Amniotic stem cell (primary cell): ENCODE results near the gene CNTNAP5.
"Not testable (repeated sequence)": the region's sequence is repeated elsewhere in the genome, so short reads cannot be mapped to it uniquely, and the experiment has no call there.

ENCODE experiments used
- DNase-seq: peaks from one replicate; lab custom pipeline; 2025; lab: John Stamatoyannopoulos, UW

CNTNAP5 gene

DNA sequence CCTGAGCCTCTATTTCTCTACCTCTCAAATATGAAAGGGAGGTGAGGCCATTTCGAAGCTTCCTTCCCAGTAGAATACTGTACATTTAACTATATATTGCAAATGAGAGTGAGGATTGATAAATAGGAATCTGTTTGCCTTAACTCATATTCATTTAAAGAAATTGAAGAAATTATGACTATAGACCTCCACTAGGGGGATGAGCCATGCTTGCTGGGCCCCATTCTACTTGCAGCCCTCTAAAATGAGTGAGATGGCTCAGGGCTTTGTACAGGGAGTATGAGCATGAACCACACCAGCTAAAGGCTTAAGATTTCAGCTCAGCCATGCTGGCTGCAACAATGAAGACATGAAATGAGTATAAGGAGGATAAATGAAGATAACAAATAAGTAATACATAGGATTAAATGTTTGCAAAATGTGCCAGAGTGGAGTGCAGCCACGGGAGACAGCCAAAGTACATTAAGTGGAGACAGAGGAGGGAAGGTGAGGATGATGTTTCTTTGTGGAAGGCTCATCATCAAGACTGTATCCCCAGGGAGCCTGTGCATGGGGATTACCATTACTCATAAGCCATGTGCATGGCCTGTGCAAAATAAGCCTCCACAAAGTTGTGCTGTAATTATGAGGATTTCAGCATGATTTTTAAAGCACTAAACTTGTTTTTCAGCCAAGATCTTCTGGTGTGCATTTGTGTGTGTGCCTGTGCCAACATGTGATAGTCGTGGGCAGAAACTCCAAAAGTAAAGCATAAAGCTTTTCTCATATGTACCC lies 300.8 kb downstream of the CNTNAP5 start:
- no peak for DNase-seq

DNA sequence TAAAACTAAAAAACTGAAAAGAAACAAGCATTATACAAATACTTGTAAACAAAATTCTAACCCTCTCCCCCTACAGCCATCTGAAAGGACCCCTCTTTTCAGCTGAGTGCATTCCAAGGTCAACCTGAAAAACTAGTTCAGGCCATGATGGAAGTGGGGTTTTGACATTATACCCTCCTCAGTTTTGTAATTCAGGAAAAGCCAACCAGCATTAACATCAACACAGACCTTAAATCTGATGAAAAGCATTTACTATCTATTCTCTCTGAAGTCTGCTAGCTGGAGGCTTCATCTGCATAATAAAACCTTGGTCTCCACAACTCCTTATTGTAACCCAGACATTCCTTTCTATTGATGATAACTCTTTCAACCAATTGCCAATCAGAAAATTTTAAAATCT lies 302.2 kb downstream of the CNTNAP5 start:
- no peak for DNase-seq

DNA sequence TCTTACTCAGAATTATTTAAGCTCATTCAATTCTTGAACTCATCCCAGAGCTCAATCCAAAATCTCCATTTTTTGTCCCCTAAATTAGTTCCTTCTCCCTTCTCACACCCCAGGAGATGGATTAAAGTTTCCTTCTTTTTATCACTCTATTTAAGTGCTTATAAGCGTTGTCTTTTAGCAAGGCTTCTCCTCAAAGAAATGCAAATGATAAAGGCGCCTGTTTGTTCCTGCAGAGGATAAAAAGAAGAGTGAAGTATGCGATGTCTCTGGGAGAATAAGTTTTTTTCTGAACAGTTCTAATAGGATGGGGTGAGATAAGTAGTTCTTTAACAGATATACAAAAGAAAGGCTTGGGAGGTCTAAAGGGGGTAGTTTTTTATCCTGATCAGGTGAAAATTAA lies 303.3 kb downstream of the CNTNAP5 start:
- DNase-seq = no peak

DNA sequence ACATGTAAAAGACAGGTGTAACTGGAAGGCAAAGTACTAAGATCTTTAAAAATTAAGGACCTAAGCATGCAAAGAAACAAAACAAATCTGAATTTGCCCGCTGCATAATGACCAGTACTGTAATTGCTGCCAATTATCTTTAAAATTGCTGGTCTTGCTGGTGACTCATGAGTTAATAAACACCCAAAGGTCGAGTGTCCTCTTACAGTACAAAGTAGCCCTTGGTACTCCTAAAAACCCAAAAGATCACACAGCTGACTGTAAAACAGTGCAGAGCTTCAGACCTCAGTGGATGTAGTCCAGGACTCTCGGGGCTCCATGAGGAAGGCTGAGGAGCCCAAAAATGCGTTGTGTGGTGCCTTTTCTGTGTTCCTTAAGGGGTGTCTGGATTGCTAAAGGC lies 308.7 kb downstream of the CNTNAP5 start:
- no peak for DNase-seq

DNA sequence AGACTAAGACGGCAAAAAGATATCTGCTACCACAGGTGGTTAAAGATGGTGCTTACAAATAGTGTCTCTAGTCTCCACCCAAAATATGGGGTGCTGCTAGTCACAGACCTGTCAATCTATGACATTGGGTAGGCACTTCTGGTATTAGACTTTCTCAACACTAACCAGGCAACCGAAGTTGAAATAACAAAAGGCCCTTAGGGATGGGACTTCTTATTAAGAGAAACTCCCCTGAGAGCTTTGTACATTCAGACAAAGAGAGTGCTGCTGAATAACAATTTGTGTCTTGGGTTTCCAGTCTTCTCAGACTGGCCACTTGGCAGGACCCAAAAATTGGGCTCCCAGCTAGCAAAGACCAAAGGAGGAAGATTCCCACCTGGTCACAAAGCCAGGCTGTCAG lies 310.0 kb downstream of the CNTNAP5 start:
- DNase-seq = no peak

DNA sequence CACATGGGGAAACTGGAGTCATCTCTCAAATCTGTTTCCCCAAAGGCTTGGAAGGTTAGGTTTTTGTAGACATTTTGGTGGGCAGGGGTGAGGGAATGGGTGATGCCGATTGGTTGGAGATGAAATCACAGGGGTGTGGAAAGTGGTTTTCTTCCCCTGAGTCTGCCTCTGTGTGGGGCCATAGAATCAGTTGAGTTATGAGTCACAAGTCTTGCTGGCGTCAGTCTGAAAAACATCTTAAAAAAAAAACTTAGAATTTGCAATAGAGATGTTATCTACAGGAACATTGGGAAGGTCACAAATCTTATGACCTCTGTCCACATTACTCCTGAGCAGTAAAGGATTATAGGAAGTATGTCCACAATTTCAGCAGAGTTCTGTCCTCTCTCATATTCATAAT lies 314.6 kb downstream of the CNTNAP5 start:
- DNase-seq = no peak

DNA sequence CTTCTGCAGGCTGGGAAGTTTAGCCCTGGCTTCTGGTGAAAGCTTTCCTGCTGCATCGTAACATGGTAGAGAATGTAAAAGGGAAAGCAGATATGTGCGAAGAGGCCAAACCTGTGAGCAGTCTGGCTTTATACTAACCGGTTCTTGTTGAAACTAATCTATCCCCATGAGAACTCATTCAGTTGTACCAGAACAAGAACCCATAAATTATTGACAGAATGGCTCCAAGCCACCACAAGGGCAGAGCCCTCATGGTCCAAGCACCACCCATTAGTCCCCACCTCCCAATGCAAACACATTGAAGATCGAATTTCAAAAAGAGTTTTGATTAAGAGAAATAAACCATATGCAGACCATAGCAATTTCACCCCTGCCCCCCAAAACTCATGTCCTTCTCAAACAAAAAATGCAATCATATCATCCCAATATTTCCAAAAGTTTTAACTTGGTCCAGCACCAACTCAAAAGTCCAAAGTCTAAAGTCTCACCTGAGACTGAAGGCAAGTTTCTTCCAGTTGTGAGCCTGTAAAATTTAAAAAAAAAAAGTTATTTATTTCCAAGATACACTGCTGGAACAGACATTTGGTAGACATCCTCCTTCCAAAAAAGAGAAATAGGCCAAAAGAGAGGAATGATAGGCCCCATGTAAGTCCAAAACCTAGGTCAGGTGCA lies 318.9 kb downstream of the CNTNAP5 start:
- no peak for DNase-seq

DNA sequence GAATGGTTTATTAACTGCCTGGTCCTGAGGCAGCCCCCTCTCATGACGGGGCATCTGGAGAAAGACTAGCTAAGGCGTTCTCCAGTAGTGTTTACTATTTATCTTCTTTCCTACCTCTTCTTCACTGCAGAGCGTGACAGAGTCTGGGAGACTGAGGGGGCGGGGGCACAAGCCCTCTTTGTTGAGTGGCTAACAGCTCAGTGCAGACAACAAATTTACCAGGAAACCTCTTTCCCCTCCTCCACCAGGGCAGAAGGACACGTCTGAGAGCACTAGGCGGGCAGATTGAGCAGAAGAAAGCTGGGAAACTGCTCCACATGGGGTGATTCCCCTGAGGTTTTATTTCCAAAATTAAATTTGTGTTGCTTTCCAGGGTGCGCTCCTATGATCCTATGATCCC lies 322.1 kb downstream of the CNTNAP5 start:
- no peak for DNase-seq

DNA sequence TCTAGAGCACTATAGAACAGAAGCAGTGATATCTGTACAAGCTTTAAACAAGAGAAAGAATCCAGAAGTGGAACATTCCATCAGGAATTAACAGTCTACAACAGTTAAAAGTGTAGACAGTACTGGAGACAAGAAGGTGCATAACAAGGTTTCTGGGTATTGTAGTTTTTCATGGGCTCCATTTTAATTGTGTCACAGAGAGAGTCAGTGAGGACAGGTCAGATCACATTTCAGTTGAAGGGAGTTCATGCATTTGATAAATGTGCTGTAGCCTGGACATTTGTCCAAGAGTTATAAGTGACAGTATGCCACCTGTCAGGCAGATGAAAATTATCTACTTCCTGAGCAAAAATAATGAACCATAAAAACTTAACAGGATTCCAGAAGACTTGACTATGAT lies 328.6 kb downstream of the CNTNAP5 start:
- no peak for DNase-seq

DNA sequence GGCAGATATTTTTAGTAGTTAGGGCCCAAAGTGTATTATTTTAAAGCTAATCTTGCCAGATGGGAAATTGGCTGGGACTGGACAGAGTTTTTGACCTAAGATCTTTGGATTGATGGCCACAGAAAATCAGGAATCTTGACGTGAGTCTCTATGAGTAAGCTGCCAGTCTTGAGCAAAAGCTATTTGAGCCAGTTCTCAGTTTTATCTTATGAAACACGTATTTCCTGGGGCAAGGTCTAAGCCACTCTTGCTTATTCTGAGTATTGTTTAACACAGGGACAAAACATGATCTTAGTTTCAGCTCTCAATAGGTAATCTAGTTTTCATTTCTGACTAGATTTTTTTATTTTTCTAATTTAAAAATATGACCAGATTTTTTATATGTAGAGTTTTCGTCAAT lies 329.4 kb downstream of the CNTNAP5 start:
- no peak for DNase-seq

DNA sequence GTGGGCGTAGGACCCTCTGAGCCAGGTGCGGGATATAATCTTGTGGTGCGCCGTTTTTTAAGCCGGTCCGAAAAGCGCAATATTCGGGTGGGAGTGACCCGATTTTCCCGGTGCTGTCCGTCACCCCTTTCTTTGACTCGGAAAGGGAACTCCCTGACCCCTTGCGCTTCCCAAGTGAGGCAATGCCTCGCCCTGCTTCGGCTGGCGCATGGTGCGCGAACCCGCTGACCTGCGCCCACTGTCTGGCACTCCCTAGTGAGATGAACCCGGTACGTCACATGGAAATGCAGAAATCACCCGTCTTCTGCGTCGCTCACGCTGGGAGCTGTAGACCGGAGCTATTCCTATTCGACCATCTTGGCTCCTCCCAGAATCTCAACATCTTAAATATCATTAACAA lies 336.9 kb downstream of the CNTNAP5 start:
- not testable (repeated sequence) for DNase-seq

DNA sequence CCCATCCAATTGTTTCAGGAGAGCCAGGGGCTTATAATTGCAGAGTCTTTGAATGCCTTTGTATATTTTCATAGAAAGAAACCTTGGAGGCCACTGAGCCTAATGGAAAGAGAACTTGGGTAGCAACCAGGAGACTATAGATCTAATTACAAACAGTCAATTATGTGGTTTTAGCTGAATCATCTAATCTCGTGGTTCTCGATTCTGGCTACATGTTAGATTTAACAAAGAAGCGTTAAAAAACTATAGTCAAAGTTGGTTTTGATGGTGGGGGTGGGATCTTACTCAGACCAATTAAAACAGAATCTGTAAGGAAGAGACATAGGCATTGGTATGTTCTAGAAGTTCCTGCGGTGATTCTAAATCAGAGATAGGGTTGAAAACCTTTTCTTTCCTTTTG lies 344.1 kb downstream of the CNTNAP5 start:
- DNase-seq = no peak

DNA sequence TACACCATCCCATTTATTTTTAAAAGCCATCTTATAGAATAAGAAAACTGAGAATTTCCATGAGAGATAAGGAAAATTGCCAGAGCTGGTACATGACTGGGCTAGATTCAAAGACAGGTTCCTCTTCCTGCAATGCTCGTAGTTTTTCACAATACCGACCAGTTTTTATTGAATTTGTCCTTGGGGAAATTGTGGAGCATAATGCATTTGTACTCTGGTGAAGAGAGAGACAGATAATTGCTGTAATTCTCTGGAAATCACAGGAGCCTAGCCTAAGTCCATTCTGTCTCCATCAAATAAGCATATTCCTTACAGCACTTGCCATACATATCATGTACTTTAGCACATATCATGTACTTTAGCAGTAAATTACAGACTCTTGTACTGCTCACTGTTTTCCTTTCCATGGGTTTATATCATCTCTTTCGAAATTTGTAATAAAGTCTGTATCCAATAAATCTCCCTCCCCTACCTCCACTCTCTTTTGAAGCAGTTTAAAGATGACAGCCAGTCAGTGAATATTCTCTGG lies 355.2 kb downstream of the CNTNAP5 start:
- DNase-seq = no peak

DNA sequence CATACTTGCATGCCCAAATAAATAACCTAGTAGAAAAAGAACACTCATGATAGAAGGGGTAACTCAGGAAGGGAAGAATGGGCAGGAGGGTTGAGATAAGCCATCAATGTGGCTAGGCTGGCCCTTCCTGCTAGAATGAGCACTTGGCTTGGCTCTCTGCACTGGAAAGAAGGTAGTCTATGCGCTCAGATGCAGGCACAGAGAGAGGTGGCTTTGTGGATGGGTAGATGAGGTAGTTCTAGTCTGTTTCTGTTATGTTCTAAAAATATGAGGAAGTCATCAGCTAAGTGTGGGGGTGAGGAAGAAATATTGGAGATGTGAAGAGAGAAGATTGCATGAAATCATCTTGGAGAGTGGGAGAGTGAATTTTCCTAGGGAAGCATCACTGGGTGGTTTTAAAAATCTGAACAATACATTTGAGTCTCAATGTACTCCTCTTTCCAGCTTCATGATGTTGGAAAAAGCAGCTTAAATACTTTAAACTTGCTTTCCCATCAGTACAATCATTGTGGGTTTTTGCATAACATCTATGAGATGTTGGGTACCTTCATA lies 357.1 kb downstream of the CNTNAP5 start:
- DNase-seq = no peak

DNA sequence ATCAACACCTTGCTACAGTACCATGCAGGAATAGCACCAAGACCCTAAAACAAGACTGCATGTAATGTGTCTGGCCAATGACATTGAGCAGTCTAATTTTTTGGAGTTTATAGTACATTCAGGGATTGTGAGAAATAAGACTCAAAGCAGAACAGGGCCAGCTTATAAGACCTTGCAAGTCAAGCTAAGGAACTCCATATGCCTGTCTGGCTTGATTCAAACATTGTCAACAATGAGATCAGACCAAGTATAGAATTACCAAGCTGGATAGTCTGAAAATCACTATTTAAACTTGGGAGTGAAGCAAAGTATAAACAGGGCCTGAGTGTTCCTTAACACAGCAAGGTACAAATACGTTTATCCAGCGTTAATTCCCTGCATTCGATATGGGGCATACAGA lies 370.9 kb downstream of the CNTNAP5 start:
- no peak for DNase-seq

DNA sequence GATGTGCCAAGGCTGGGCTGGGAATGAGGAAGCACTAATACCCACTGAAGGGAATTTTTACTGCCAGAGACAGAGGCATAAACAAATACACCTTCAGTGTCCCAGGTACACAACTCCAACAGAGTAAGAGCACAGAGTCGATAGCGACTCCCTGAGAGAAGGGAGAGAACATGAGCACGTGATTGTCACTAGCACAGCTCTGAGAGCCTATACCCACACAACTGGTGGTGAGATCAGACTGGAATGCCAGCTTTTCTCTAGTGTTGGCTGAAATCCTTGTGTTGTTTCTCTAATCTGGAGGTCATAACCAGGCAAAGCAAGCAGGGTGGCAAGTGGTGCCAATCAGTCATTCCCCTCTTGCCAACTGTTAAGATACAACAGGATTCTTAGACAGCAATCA lies 377.2 kb downstream of the CNTNAP5 start:
- no peak for DNase-seq

DNA sequence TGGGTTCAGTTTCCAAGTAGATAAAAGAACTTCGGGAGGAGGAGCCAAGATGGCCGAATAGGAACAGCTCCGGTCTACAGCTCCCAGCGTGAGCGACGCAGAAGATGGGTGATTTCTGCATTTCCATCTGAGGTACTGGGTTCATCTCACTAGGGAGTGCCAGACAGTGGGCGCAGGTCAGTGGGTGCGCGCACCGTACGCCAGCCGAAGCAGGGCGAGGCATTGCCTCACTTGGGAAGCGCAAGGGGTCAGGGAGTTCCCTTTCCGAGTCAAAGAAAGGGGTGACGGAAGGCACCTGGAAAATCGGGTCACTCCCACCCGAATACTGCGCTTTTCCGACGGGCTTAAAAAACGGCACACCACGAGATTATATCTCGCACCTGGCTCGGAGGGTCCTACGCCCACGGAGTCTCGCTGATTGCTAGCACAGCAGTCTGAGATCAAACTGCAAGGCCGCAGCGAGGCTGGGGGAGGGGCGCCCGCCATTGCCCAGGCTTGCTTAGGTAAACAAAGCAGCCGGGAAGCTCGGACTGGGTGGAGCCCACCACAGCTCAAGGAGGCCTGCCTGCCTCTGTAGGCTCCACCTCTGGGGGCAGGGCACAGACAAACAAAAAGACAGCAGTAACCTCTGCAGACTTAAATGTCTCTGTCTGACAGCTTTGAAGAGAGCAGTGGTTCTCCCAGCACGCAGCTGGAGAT lies 382.9 kb downstream of the CNTNAP5 start:
- not testable (repeated sequence) for DNase-seq

DNA sequence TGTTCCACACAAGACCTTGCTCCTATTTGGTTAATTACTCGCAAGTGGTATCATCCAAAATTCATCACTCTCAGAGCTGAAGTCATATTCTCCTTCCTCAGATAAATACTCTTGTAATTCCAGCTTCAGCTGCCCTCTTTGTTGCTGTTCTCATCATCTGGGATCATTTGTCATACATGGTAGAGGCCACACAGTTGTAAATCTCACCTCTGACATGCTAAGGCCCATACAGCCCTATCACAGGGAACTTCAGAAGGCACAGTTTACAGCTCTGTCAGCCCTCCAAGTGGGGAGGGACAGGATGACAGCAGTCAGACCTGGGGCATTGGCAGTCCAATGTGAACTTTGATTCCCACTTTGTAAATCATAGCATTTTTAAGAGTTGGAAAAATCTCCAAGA lies 399.0 kb downstream of the CNTNAP5 start:
- DNase-seq = no peak

DNA sequence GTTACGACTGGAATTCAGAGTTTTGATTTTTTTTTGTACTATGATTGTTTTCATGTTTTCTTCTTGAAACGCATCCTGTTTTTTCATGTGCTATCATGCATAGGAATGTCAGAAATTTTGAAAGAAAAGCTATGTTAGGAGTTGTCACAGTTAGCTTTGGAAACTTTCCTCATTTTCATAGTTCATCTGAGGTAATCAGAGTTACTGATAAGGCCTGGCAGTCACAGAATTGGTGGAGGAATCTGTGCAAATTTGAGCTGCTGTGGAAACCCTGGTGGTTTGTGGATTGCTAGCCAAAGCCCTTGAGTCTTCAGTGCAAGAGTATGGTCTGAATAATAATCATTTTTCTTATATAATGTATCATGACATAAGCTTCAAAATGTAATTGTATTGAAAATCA lies 401.0 kb downstream of the CNTNAP5 start:
- no peak for DNase-seq

DNA sequence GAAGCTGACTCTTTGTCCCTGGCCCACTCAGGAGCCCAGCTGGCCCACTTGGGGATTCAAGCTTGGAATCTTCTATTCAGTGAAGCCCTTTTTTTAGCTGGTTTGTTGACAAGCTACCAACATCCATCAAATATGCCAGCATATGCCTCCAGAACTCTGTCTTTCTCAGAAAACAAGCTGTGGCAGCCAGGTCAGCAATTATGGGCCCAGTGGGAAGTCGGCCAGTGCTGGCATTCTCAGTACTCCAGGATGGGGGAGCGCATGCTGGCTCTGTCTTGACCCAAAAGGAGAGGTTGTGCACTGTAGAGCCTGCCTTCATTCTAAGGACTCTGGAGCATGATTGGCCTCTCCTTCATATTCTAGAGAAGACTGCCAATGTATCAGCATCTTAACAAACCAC lies 401.5 kb downstream of the CNTNAP5 start:
- no peak for DNase-seq

DNA sequence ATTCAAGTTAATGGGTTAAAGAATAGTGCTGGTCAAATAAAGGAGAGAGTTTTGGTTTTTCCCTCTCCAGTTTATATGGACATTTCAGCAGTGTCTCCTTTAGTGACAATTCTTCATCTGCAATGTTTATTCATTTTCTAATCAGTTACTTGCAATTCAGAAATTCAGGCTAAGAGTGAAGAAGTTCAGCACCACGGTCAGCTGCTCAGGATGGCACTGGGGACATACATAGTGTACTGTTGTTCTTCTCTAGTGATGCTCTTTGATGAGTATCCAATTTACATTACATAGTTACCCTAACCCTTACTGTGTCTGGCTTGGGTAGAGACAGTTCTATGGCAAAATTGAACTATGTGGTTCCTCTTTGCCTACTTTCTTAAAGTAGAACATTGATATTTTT lies 412.7 kb downstream of the CNTNAP5 start:
- DNase-seq = no peak

DNA sequence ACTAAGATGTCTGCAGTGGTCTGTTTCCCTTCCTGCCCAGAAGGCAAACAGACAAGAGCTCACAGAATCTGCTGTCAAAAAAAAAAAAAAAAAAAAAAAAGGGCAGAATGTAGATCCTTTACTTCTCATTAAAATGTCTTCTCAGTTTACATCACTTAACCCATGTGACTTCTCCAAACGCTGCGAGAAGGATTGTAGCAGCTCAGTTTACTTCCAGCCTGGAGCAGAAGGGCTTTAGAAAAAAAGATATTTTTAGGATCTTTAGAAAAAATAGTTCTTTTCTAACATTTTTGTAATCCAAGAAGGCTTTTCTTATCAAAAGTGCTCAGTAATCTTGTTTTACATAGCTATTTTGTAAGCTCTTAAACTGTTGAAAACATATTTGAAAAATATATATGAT lies 425.4 kb downstream of the CNTNAP5 start:
- DNase-seq = no peak

DNA sequence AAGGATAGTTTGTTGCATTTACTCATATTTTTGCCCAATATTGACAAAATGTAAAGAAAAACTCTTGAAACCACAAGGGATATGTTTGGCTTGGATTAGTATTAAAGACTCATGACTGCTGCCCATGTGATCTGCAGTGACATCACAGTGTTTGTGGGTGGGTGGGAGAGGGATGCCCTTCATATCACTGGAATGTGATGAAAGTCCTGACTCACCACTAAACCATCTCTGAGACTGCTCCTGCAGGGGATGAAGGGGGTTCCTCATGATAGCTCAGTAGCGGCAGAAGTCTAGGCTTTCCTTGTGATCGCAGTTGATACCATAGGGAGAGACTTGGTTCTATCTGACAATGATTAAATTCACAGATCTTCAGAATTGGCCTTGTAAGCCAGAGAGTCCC lies 451.2 kb downstream of the CNTNAP5 start:
- DNase-seq = no peak
